ENCODE results near the gene EPHB1.
"Not testable (repeated sequence)": the region's sequence is repeated elsewhere in the genome, so short reads cannot be mapped to it uniquely, and the experiment has no call there.

Gene EPHB1

DNA sequence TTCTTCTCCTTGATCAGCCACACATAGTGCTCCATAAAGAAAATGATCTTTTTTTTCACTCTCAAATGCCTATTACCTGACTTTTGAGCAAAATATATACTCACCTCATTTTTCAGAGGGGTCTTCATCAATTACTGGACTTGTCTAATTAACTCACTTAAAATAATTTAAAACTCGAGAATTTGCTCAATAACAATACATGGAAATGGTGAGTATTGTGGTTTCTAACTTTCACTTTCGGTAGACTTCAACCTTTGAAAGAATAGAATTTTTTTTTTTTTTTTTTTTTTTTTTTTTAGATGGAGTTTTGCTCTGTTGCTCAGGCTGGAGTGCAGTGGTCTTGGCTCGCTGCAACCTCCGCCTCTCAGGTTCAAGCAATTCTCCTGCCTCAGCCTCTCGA lies 17.7 kb upstream of the EPHB1 start:
- no peak for DNase-seq

DNA sequence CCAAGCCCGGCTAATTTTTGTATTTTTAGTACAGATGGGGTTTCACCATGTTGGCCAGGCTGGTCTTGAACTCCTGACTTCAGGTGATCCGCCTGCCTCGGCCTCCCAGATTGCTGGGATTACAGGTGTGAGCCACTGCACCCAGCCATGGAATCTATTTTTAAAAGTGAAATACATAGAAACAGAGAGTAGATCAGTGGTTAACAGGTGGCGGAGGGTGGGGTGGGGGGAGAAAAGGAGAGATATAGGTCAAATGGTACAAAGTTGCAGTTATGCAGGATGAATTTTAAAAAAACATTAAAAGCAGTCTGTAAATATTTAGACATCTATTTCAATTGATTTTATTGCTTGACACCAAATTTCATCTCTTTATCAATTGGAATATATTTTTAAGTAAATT lies 6.8 kb upstream of the EPHB1 start:
- DNase-seq, result not testable (repeated sequence)

DNA sequence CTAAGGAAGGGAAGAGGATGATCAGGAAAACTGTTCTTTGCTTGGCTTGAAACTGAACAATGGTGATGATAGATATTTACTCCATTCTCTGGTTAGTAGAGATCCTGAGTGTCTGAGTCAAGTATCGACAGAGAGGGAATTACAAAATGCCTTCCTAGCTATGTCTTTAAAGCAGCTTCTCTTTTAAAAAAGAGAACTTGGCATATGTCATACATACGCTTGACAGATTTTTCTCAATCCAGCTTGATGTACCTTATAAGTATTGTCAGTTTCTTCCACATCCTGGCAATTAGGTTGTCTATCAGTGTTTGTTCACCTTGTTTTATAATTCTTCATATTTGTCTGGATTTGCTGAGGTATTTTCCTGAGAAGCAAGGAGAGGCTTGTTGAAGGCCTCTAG lies 5.0 kb upstream of the EPHB1 start:
- no peak for DNase-seq

DNA sequence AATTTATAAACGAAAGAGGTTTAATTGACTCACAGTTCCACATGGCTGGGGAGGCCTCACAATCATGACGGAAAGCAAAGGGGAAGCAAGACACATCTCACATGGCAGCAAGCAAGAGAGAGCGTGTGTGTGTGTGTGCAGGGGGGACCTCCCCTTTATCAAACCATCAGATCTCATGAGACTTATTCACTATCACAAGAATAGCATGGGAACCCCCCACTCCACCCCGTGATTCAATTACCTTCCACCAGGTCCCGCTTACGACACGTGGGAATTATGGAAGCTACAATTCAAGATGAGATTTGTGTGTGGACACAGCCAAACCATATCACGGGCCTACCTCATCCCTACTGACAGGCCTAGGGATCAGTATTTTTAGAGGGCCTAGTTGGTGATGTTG lies 3.1 kb upstream of the EPHB1 start:
- DNase-seq, result no peak

DNA sequence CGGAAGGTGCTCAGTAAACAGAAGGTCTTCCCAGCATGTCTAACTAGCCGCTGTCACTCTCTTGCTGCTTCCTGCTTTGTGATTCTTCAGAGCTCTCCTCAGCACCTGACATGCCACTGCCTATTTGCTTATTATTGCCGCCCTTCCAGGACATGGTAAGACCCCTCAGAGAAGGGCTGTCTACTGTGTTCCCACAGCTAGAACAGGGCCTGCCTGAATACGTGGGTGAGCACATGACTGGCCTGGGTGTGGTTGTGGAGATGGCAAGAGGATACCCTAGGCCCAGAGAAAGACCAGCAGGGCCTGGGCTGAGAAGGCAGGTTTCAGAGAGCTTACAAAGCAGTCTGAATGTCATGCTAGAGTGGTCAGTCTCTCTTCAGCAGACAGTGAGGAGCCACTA lies 2.4 kb upstream of the EPHB1 start:
- DNase-seq, result no peak

DNA sequence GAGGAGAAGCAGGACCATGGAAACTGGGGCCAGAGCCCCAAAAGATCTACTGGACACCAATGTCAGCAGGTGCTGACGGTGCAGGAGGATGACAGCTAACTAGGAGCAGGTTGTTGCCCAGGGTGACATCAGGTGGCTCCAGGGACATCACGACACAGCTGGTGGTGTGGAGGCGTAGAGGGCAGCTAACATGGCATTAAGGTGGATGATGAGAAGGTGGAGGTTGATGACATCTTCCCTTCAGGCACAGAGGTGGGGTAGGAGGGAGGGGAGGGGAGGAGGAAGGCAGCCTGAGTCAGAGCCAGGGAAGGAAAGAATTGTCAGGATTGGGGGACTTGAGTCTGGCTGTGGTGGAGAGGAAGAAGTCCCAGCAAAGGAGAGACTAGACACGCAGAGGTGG lies 1.5 kb upstream of the EPHB1 start:
- DNase-seq, result no peak

DNA sequence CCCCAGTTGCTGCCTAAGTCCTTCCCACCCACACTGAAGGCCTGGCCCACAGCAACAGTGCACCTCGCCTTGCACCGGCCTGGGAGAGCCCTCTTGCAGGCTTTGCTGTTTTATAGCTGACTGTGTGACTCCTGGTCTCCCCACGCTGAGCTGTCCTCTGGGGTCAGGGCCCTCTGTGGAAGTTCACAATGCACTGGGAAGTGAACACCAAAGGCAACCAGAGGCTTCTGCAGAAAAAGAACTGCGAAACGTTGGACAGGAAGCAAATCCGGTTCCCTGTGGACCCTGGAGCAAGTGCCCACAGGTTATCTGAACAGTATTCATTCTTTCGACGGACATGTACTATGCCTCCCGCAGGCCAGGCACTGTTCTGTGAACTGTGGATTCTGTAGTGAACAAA lies 737 bp upstream of the EPHB1 start:
- no peak for DNase-seq

DNA sequence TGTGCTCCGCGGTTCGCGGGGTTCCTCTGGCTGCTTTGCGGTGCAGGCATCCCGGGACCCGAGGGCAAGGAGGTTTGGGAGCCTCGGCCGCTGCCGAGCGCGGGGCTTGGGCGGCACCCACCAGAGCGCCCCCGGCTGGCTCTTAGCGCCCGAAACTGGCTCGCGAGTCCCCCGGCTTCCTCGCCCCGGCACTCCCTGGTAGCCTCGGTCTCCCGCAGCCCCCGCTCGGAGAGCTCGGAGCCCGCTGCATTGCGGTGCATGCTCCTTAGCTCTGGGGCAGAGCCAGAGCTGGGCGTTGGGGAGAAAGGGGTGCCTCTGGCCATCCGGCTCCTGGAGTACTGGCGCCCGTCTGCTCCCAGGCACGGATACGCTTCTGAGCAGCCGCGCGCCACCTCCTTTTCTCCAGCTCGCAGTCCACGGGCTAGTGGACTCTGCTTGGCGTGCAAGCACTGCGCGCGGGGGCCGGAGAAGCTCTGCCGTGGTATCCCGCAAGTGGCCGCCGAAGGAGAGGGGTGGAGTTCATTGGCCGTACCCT lies 753 bp downstream of the EPHB1 start:
- no peak for DNase-seq

DNA sequence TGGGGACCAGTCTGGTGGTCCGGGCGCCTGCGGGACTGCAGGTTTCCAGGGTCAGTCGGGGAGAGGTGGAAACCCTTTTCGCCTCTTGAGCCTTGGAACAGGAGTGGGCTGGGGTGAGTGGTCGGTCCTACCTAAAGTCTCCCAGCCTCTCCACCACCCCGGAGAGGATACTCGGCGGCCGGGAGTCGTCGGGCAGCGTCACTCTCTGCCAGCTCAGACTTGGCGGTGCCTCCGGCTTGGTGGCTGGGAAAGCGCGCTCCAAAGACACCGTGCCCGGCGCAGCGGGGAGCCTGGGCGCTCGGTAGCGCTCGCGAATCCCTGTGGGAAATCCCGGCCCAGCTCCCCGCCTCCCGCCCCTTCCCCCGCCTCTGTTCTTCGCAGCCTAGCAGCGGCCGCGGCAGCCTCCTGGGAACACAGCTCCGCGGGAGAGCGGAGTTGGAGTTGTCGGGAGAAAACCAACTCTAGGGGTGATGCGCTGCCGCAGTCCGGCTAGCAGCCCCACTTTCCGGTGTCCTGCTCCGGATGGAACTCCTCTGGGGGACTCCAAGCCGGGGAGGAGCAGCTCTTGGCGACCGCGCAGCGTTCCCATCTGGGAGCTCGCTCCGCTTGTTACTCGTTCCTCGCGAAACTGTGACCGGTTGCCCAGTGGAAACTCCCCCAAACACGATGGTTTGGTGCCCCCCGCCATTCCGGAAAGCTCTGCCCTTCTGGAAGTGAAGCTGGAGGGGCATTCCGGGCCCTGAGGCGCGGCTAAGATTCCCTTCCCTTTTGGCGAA lies 1.4 kb downstream of the EPHB1 start:
- DNase-seq, result no peak

DNA sequence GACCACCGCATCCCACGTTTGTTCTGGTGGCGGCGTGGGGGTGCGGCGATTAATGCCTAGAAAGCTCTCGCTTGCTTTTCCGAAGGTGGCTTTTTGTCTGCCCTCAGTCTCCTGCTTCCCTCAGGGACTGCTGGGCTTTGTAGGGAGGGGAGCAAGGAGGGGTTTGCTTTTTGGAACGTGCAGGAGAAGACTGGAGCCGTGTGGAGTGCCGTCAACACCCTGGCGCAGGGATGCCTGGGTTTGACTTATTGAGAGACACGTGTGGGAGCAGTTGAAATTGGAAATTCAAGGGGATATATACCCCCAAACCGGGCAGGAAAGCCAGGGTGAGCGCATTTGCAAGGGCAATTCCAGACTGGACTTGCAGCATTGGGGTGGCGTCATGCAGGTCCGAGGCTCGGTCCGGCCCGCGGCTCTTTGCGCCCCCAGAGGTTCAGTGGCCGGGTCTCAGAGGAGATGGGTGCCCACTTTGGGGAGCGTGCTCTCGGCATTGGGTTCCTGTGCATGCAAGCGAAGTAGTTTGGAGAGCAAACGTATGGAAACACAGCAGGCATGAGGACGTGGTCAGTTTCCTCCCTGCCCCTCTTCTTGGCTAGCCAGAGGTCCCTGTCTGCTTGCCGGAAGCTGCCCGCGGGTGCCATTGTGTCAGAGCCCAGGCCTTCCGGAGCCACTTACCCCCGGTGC lies 2.1 kb downstream of the EPHB1 start:
- no peak for DNase-seq

DNA sequence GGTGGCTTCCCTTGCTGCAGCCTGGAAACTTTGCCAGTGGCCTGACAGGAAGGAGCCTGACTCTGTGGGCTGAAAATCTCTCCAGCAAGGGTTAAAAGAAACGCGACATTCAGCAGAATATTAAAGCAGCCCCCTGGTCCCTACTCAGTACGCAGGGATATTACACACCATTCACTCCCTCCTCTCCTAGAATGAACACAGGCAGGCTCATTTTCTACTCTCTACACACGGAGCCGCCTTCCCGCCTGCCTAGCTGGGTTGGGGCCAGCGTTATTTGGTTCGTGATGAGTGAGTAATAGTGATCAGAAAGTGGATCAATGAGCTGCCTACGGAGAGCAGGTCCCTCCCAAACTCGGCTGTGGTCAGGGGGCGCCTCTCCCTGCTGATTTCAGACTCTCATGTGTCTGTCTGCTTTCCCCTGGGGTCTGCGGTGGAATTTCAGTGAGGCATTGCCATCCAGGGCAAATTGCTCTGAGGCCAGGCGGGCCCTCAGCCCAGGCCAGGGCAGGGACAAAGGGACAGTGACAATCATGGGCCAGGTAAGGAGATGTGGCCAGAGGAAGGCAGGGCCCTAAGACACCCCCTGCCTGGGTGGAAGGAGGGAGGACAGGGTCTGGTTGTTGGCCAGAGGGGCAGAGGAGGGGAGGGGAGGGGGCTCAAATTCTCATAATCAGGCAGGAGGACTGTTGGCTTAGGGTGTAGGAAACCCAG lies 2.8 kb downstream of the EPHB1 start:
- no peak for DNase-seq

DNA sequence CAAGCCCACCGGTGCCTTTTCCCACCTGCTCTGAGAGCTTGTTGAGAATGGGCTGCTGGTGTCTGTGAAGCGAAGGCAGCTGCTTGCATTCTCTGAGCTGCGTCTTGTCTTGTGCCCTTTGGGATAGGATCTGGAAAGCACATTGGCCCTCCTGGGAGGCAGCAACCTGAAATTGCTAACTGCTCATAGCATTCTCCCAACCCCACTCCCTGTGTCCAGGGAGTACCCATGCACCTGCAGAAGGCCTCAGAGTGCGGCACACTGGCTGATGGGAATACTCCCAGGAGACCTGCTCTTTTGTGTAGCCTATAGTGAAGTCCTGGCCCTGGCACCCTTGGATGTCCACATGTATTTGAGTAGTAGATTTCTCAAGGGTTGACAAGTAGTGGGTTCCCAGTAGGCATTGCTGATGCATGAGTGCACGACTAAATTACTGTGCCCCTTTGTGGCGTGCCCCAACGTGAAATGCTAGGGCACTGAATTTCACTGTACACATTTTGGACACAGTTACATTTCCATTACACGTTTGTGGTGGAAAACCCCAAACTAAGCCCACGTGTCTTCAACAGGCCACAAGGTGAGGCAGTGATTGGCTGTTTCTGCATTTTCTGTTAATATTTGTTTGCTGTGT lies 3.7 kb downstream of the EPHB1 start:
- no peak for DNase-seq

DNA sequence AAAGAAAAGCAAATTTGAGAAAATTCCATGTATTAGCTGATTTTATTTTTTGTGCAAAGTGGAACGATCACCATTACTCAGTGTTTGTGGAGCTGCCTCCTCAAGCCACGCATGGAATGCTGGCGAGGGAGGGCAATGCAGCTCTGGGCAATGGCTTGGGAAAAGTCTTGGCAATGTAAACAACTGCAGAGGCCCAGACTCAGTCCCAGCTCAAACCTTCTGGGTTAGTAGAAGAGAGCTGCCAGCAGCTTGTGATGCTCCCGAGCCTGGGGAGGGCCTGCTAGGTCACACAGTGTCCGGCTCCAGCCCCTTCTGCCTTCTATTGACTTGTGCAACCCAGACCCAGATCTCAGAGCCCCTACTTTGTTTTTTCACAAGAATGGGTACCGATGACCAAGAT lies 4.3 kb downstream of the EPHB1 start:
- no peak for DNase-seq

DNA sequence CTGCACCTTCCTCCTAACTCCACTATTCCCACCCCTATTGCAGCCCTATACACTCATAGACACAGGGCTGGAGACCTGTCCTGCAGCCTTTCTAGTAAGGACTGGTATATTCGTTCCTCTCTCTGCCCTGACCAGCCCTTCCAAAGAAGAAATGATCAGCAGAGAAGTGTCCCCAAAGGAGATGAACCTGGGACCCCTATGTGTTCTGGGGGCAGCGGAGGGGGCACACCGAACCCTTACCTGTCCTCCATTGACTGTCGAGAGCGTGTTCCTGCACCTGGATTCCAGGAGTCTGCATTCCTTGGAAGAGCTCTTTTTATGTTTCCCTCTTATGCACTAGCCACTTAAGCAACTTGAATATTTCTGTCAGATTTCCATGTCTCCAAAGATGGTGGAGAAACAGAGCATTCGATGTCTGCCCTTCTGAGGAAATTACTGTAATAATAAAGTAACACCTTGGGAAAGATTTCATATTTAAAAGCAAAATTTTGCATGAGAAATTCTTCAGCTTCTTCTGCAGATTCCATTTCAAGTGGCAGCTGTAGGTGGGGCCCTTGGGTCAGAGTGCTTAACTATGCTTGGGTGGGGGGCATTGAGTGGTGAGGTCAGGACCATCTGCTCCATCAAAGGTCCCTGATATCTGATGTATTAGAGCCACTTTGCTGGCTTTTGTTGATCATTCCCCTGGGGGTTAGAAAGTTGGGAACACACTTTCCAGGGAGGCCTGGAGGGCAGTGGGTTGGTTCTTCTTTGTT lies 6.3 kb downstream of the EPHB1 start:
- no peak for DNase-seq

DNA sequence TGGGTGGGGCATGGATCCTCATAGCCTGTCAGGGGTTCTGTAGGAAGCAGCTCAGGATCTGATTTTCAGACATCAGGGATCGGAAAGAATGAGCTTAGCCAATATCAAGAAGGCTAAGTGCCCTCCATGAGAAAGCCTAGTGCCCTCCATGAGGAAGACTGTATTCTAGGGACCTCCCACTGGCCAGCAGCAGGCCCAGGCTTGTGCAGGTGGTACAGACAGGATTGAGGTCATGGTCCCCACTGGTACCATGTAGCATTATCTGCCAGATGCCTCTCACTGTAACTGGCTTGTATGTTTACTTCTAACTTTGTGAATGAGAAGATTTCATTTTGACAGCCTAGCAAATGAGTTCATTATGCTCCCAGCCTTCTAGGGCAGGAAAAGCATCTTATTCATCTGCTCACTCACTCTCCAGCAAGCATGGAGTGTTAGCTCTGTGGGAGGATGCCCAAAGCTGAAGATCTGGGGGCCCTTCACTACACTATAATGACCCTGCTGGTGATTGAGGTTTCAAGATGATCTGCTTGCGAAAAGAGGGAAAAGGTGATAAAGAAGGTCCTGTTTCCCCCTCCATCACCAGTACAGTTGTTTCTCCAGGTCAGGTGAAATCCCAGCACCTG lies 7.5 kb downstream of the EPHB1 start:
- DNase-seq, result no peak

DNA sequence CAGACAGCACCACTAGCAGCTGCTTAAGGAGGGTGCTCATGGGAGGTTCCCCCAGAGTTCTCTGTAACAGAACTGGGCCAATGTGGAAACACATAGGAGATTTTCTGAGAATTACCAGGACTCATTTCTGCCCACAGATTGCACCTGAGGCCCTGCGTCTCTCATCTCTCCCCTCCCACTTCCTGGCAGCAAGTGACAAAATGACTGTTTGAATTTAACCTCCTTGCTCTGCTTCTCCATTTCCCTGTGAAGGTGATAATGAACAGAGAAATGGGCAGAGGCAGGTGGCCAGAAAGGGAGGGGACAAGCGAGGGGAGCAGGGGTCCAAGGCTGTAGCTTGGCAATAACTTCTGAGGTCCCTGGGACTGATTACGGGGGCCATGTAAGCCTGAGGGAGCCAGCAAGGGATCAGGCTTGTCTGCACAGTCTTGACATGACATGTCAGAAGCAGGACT lies 8.0 kb downstream of the EPHB1 start:
- no peak for DNase-seq

DNA sequence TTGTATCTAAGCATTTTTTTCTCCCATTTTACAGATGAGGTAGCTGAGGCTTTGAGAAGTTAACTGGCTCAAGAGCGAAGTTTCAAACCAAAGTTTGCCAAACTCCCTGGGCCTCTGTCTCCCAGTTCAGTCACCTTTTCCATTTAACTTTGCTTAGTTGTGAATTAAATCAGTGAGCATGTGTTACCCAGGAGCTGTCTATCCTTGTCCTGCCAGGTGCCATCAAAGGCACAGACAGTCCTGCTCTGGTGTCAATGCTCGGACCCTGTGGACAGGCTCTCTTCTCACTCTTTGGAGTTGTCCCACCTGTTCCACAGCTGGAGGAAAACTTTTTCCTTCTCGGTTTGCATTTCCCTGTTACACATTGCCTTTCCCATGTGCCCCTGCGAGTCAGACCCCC lies 8.6 kb downstream of the EPHB1 start:
- DNase-seq, result no peak

DNA sequence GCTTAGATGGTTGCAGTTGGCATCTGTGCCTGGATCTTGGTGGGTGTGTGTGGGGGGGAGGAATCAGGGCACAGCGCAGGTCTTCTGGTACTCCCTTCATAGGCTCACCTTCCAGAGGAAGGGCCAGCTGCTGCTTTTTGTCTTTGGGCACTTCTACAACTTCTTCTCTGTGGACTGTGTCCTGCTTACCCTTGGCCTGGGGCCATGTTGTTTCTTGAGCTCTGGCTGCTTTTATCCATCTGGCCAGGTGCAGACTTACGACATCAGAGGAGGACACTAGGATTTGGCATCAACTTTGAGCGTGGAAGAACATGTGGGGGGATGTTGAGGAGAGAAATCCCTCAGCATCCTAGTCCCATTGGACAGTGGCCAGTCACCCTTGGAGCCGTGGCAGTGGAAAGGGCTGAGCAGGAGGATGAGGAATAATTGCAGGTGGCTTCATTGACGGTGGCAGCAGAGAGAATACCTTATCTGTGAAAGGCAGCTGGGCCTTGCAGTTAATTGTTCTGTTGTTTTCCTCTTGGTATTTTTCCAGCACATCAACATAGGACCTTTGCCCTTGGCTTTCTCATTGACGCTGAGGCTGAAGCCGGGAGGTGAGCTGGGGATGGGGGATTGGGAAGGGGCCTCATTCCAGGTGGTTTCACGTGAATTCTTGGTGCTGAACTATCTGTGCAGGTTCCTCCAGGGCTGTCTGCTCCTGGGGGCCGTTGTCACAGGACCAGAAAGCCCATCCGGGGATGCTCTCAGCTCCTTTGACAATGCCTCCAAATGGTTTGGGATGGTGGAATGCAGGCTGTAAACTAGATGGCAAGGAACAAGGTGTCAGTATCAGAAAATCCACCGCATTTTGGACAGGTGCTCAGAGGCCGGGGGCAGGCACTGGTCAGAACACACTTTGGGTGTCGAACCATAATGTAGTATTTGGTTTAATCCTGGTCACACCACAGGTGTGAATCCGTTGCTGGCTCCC lies 9.7 kb downstream of the EPHB1 start:
- DNase-seq, result no peak

DNA sequence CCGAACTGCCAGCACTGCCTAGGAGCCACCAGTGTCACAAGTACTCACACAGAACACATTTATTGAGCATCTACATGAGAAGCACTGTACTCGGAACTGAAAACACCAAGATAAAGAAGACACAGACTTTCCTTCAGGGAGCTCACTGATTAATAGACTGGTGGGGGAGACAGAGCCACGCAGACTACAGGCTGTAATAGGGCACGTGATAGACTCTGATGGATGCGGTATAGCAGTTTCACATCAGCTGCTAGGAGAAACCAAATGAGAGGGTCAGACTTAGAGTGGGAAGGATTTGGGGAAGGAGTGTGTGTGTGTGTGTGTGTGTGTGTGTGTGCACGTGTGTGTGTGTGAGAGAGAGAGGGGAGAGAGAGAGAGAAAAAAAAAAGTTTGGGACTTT lies 12.1 kb downstream of the EPHB1 start:
- DNase-seq, result no peak

DNA sequence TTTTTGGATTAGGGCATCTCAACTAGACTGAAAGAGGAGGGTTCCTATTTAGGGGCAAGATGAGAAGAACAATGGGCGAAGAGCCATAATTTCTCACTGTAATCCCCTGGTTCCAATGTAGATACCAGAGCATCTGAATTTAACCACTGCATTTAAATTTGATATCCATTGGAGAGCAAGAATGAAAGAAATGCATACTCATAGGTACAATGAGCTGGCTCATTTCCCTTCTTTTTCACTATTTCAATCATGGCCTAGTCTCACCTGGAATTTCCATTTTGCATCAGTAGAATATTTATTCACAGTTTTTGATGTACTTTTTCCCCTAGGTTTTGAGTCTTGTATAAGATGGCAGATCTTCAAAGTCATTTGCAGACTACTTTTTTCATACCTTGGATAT lies 13.8 kb downstream of the EPHB1 start:
- DNase-seq, result no peak
